NB4 (cell line): ENCODE measurements around the gene PKLR.

Experiments used
- CTCF ChIP-seq: IDR thresholded peaks from one replicate; pipeline ENCODE4 v1.5.1; 2012; ENCODE audit warnings: low read depth, low read length
- MAX ChIP-seq: IDR thresholded peaks from 2 replicates; pipeline ENCODE4 v1.6.1; 2011; ENCODE audit warnings: low read depth, low read length
- POLR2A ChIP-seq: IDR thresholded peaks from 2 replicates; pipeline ENCODE4 v1.6.1; 2011; ENCODE audit warnings: mild to moderate bottlenecking; ENCODE audit not compliant: insufficient read length; ENCODE audit errors: extremely low read depth

- TF ChIP-seq CTCF: no peak
- no peak for TF ChIP-seq POLR2A
- no peak for TF ChIP-seq MAX
These were observed 5.9 kb downstream of the PKLR start for GRCh38 chr1:155295183-155295941.
